Osteoblast (primary cell): ENCODE measurements around the gene EFCAB12. TPM values are rescaled to one million over a fixed set of nuclear protein-coding genes. Genes with fewer than 3 reads are reported as not detected.

Experiments
- DNase-seq: peaks from one replicate; pipeline ENCODE4 v3.0.0; 2011; ENCODE audit warnings: low spot score, mixed read lengths; ENCODE audit not compliant: insufficient read length; ENCODE audit errors: missing footprints
- H2AFZ ChIP-seq: 2 replicates; pipeline ENCODE4 v1.6.0; 2011; ENCODE audit warnings: mild to moderate bottlenecking, low read length
- H3K27ac ChIP-seq: 2 replicates; pipeline ENCODE4 v1.5.1; 2011; ENCODE audit warnings: mild to moderate bottlenecking, low read depth, low read length, moderate library complexity
- H3K27me3 ChIP-seq: 2 replicates; pipeline ENCODE4 v1.6.0; 2012; ENCODE audit warnings: mild to moderate bottlenecking, control low read depth, inconsistent platforms, low read length, moderate library complexity; ENCODE audit not compliant: insufficient read depth
- H3K36me3 ChIP-seq: 2 replicates; pipeline ENCODE4 v1.5.1; 2011; ENCODE audit warnings: mild to moderate bottlenecking, low read length, control low read depth, moderate library complexity; ENCODE audit not compliant: insufficient read depth
- H3K4me1 ChIP-seq: 2 replicates; pipeline ENCODE4 v1.5.1; 2011; ENCODE audit warnings: mild to moderate bottlenecking, low read length, control low read depth, moderate library complexity; ENCODE audit not compliant: insufficient read depth
- H3K4me2 ChIP-seq: 2 replicates; pipeline ENCODE4 v1.6.0; 2011; ENCODE audit warnings: mild to moderate bottlenecking, low read length; ENCODE audit not compliant: insufficient read depth
- H3K4me3 ChIP-seq: fragments of 200-600 bp; sonication (generic); 3 replicates; pipeline ENCODE4 v1.5.1; 2012; ENCODE audit warnings: mild to moderate bottlenecking, low read length, inconsistent platforms; ENCODE audit not compliant: insufficient read depth
- H3K79me2 ChIP-seq: 2 replicates; pipeline ENCODE4 v1.6.0; 2012; ENCODE audit warnings: mild to moderate bottlenecking, low read length, control low read depth, inconsistent platforms; ENCODE audit not compliant: insufficient read depth
- H3K9me3 ChIP-seq: 2 replicates; pipeline ENCODE4 v1.5.1; 2011; ENCODE audit warnings: low read depth, low read length, control low read depth
- H4K20me1 ChIP-seq: 2 replicates; pipeline ENCODE4 v1.6.0; 2012; ENCODE audit warnings: mild to moderate bottlenecking, low read length, control low read depth; ENCODE audit not compliant: insufficient read depth
- total RNA-seq: library from RNA; depleted of rRNA; stranded (reverse); fragments of >200 nt; gene quantifications from 2 replicates; pipeline ENCODE4 v1.2.3, GENCODE V29; 2012
- TF ChIP-seq, protein P1 (sequence below): IDR thresholded peaks from 2 replicates; pipeline ENCODE4 v1.5.1; 2011; ENCODE audit warnings: mild to moderate bottlenecking, low read depth, low read length, moderate library complexity; ENCODE audit errors: extremely low read depth

EFCAB12 gene
- total RNA-seq, 1 donor, result under 0.01 TPM

DNA sequence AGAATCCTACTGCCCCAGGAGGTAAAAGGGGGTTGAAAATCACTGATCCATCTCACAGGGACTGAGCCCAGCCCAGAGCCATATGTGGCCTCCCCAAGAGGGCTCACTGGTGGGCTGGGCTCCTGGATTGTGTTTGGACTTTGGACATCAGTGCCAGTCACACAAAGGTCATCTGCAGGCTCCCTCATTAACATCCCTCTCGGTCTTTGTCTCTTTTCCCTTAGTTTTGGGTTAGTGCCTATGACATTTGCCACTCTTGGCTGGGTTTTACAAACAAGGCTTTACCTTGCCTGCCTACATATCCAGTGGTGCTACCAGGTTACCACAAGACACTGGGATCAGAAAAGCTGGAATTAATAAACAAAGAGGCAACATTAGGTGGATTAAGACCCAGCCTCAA, 39.5 kb upstream of the EFCAB12 start:
- H3K27me3 ChIP-seq, result no peaks in the 10 kb centered on the region
- H4K20me1 ChIP-seq, result no peaks in the 10 kb centered on the region
- H3K79me2 ChIP-seq, result no peaks in the 10 kb centered on the region
- H3K27ac ChIP-seq, result no peak overlapping the region
- peaks cover 30% of the 10 kb centered on the region for H3K36me3 ChIP-seq
- no peaks in the 10 kb centered on the region for H3K4me1 ChIP-seq
- H3K4me3 ChIP-seq, result no peak overlapping the region
- no peaks in the 10 kb centered on the region for H3K9me3 ChIP-seq
- TF ChIP-seq, protein P1, sequence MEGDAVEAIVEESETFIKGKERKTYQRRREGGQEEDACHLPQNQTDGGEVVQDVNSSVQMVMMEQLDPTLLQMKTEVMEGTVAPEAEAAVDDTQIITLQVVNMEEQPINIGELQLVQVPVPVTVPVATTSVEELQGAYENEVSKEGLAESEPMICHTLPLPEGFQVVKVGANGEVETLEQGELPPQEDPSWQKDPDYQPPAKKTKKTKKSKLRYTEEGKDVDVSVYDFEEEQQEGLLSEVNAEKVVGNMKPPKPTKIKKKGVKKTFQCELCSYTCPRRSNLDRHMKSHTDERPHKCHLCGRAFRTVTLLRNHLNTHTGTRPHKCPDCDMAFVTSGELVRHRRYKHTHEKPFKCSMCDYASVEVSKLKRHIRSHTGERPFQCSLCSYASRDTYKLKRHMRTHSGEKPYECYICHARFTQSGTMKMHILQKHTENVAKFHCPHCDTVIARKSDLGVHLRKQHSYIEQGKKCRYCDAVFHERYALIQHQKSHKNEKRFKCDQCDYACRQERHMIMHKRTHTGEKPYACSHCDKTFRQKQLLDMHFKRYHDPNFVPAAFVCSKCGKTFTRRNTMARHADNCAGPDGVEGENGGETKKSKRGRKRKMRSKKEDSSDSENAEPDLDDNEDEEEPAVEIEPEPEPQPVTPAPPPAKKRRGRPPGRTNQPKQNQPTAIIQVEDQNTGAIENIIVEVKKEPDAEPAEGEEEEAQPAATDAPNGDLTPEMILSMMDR, result no peak
- H2AFZ ChIP-seq, result no peak overlapping the region
- DNase-seq, result no peak
- no peak overlapping the region for H3K4me2 ChIP-seq

DNA sequence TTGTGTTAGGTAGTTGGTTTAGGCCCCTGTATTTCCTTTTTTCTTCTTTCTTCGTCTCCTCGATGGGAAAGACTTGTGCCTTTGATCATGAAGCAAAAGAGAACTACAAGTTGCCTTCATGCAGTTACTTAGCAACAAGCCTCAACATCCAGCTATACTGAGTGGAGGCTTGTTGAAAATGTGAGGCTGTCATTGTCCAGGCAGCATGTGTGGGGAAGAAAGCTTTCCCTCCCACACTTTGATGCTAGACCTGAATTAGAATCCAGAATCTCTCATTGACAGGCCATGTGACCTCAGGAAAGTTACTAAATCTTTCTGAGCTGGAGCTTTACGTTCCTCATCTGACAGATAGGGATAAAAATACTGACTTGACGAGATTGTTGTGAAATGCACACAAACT, 35.3 kb upstream of the EFCAB12 start:
- Histone ChIP-seq H3K4me1 (peaks cover 11% of the 10 kb centered on the region), H3K4me2 (no peak overlapping the region), H2AFZ (no peak overlapping the region), H3K27ac (no peak overlapping the region), H3K4me3 (no peak overlapping the region), H3K79me2 (no peaks in the 10 kb centered on the region), H3K9me3 (no peaks in the 10 kb centered on the region), H3K27me3 (no peaks in the 10 kb centered on the region), H3K36me3 (peaks cover 16% of the 10 kb centered on the region), H4K20me1 (no peaks in the 10 kb centered on the region)
- DNase-seq, result no peak
- TF ChIP-seq, protein P1, result no peak

DNA sequence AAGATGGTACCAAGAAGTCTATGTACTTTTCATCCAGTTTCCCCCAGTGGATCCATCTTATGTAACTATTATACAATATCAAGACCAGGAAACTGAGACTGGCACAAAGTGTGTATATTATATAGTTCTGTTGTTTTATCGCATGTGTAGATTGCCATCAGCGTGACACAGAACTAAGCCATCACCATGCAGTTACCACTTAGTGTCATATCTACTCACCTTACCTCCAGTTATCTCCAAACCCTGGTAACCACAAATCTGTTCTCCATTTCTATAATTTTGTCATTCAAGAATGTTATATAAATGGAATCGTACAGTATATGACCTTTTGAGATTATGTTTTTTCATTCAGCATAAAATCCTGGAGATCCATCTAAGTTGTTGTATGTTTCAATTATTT, 34.7 kb upstream of the EFCAB12 start:
- Histone ChIP-seq H3K4me1 (peaks cover 11% of the 10 kb centered on the region), H2AFZ (no peak overlapping the region), H3K4me2 (no peak overlapping the region), H3K9me3 (no peaks in the 10 kb centered on the region), H3K36me3 (peaks cover 22% of the 10 kb centered on the region), H4K20me1 (no peaks in the 10 kb centered on the region), H3K27ac (no peak overlapping the region), H3K27me3 (no peaks in the 10 kb centered on the region), H3K79me2 (no peaks in the 10 kb centered on the region), H3K4me3 (no peak overlapping the region)
- DNase-seq, result no peak
- TF ChIP-seq, protein P1, result no peak

DNA sequence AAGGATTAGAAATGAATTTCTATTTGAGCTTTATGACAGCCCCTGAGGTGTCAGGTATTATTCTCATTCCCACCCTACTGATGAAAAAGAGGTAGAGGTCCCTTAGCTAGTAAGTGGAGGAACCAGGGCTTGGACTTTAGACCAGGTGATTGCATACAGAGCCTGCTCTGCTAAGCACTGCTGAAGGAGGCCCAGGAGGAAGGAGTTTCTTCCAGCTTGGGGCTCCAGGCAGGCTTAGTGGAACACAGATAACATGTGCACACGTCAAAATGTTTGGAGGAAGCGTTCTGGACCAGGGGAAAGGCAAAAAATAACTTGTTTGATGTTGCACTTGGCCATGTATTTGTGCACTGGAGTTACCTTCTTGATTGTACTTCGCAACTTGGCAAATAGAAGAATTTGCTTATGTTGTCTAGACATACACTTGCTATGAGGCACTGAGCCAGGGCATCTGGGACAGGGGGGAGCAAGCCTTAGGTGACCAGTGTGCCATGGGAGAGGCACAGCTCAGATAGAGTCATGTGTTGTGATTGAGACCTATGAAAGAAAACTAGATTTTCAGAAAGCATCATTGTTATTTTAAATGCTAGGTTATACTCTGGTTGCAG, 34.0 kb upstream of the EFCAB12 start:
- no peak for DNase-seq
- H4K20me1 ChIP-seq, result no peaks in the 10 kb centered on the region
- no peaks in the 10 kb centered on the region for H3K79me2 ChIP-seq
- TF ChIP-seq, protein P1, result no peak
- H3K27me3 ChIP-seq, result no peaks in the 10 kb centered on the region
- H3K36me3 ChIP-seq, result peaks cover 24% of the 10 kb centered on the region
- H3K4me1 ChIP-seq, result peaks cover 11% of the 10 kb centered on the region
- H3K4me3 ChIP-seq, result no peak overlapping the region
- H3K27ac ChIP-seq, result no peak overlapping the region
- no peak overlapping the region for H3K4me2 ChIP-seq
- no peak overlapping the region for H2AFZ ChIP-seq
- no peaks in the 10 kb centered on the region for H3K9me3 ChIP-seq
